Measurements from ENCODE around the gene ALOX5AP. TPM values are rescaled to one million over a fixed set of nuclear protein-coding genes. Genes with fewer than 3 reads are reported as not detected.
"Not testable (repeated sequence)": the region's sequence is repeated elsewhere in the genome, so short reads cannot be mapped to it uniquely, and the experiment has no call there.

ALOX5AP gene
- total and polyA plus RNA-seq, 2 experiments from 2014 or later, result 3.3 to 17.2 TPM

GRCh38 chr13:30746791-30747190 lies 11.4 kb downstream of the ALOX5AP start:
- Histone ChIP-seq H3K4me3 (no peak overlapping the region), H3K9me2 (replicated peaks; ENCODE audit: insufficient read depth) (no peaks in the 10 kb centered on the region), H3K27ac (no peak overlapping the region), H3K36me3 (replicated peaks; ENCODE audit: insufficient read depth, low read depth) (no peaks in the 10 kb centered on the region), H4K20me1 (ENCODE audit: insufficient read depth, poor library complexity, severe bottlenecking) (no peaks in the 10 kb centered on the region), H3K4me2 (no peak overlapping the region), H3K9me3 (ENCODE audit: low read depth) (no peaks in the 10 kb centered on the region), H2AFZ (no peak overlapping the region), H3K4me1 (ENCODE audit: insufficient read depth) (peaks cover 20% of the 10 kb centered on the region), H3K27me3 (no peaks in the 10 kb centered on the region), H3K79me2 (no peaks in the 10 kb centered on the region)
- no peak for DNase-seq (ENCODE audit: low spot score)
- WGBS (ENCODE audit: low lambda C conversion rate, missing lambda C conversion rate), result 80% methylated on average over 2 of the region's 2 CpGs
- TF ChIP-seq EZH2 (IDR thresholded peaks at IDR 0.05; ENCODE audit: borderline replicate concordance), result no peak
- no peak for TF ChIP-seq CTCF (IDR thresholded peaks at IDR 0.05; ENCODE audit: poor library complexity)
- no peak for TF ChIP-seq EZH2phosphoT487 (IDR thresholded peaks at IDR 0.05; ENCODE audit: low read depth, severe bottlenecking, unreplicated experiment)

DNA sequence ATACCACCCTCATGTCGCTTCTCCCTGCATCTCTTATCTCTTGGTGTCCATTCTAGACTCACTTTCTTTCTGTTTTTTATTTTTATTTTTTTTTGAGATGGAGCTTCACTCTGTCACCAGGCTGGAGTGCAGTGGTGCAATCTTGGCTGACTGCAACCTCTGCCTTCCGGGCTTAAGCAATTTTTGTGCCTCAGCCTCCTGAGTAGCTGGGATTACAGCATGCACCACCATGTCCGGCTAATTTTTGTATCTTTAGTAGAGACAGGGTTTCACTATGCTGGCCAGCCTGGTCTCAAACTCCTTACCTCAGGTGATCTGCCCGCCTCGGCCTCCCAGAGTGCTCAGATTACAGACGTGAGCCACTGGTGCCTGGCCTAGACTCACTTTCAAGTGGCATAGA lies 12.5 kb downstream of the ALOX5AP start:
- peaks cover 18% of the 10 kb centered on the region for H3K4me1 ChIP-seq (ENCODE audit: insufficient read depth)
- H2AFZ ChIP-seq; H3K27me3 ChIP-seq; H3K36me3 ChIP-seq (replicated peaks; ENCODE audit: insufficient read depth, low read depth); DNase-seq (ENCODE audit: low spot score); H4K20me1 ChIP-seq (ENCODE audit: insufficient read depth, poor library complexity, severe bottlenecking); H3K4me3 ChIP-seq; H3K79me2 ChIP-seq; H3K9me3 ChIP-seq (ENCODE audit: low read depth); H3K27ac ChIP-seq; H3K9me2 ChIP-seq (replicated peaks; ENCODE audit: insufficient read depth); H3K4me2 ChIP-seq: not testable (repeated sequence)
- 95% methylated on average over 6 of the region's 6 CpGs for WGBS (ENCODE audit: low lambda C conversion rate, missing lambda C conversion rate)

GRCh38 chr13:30748717-30749116 lies 13.4 kb downstream of the ALOX5AP start:
- Histone ChIP-seq H3K36me3 (replicated peaks; ENCODE audit: insufficient read depth, low read depth) (no peaks in the 10 kb centered on the region), H4K20me1 (ENCODE audit: insufficient read depth, poor library complexity, severe bottlenecking) (no peaks in the 10 kb centered on the region), H3K4me3 (no peak overlapping the region), H2AFZ (no peak overlapping the region), H3K4me2 (no peak overlapping the region), H3K4me1 (ENCODE audit: insufficient read depth) (peaks cover 13% of the 10 kb centered on the region), H3K9me3 (ENCODE audit: low read depth) (no peaks in the 10 kb centered on the region), H3K27ac (no peak overlapping the region), H3K79me2 (no peaks in the 10 kb centered on the region), H3K9me2 (replicated peaks; ENCODE audit: insufficient read depth) (no peaks in the 10 kb centered on the region), H3K27me3 (no peaks in the 10 kb centered on the region)
- WGBS (ENCODE audit: low lambda C conversion rate, missing lambda C conversion rate), result 86% methylated on average over 2 of the region's 2 CpGs
- TF ChIP-seq EZH2phosphoT487 (IDR thresholded peaks at IDR 0.05; ENCODE audit: low read depth, severe bottlenecking, unreplicated experiment) (no peak), CTCF (IDR thresholded peaks at IDR 0.05; ENCODE audit: poor library complexity) (no peak), EZH2 (IDR thresholded peaks at IDR 0.05; ENCODE audit: borderline replicate concordance) (no peak)
- no peak for DNase-seq (ENCODE audit: low spot score)

DNA sequence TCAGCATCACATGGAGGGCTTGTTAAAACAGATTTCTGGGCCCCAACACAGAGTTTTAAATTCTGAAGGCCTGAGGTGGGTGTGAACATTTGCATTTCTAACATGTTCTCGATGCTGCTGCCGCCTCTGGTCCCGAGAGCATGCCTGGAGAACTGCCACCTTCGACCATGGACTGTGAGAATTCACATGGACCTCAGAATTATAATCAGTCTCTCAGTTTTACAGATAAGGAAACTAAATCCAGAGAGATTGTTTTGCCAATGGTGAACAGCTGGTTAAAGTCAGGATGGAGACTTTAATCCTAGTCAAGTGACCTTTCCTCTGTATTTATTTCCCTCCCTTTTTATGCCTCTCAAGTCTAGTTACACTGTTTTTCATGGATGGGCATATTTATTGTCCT lies 14.7 kb downstream of the ALOX5AP start:
- H3K79me2 ChIP-seq, result no peaks in the 10 kb centered on the region
- H3K4me3 ChIP-seq, result no peak overlapping the region
- H3K36me3 ChIP-seq (replicated peaks; ENCODE audit: insufficient read depth, low read depth), result no peaks in the 10 kb centered on the region
- 70% methylated on average over 4 of the region's 4 CpGs for WGBS (ENCODE audit: low lambda C conversion rate, missing lambda C conversion rate)
- no peak overlapping the region for H3K4me2 ChIP-seq
- H2AFZ ChIP-seq, result no peak overlapping the region
- H3K9me2 ChIP-seq (replicated peaks; ENCODE audit: insufficient read depth), result no peaks in the 10 kb centered on the region
- no peak for DNase-seq (ENCODE audit: low spot score)
- H3K27ac ChIP-seq, result no peak overlapping the region
- H3K27me3 ChIP-seq, result no peaks in the 10 kb centered on the region
- H3K4me1 ChIP-seq (ENCODE audit: insufficient read depth), result peaks cover 13% of the 10 kb centered on the region
- H3K9me3 ChIP-seq (ENCODE audit: low read depth), result no peaks in the 10 kb centered on the region
- TF ChIP-seq EZH2phosphoT487 (IDR thresholded peaks at IDR 0.05; ENCODE audit: low read depth, severe bottlenecking, unreplicated experiment), result no peak
- TF ChIP-seq EZH2 (IDR thresholded peaks at IDR 0.05; ENCODE audit: borderline replicate concordance), result no peak
- TF ChIP-seq CTCF (IDR thresholded peaks at IDR 0.05; ENCODE audit: poor library complexity), result no peak
- H4K20me1 ChIP-seq (ENCODE audit: insufficient read depth, poor library complexity, severe bottlenecking), result no peaks in the 10 kb centered on the region
